ENCODE results near the gene ZNF268. TPM values are rescaled to one million over a fixed set of nuclear protein-coding genes. Genes with fewer than 3 reads are reported as not detected.

ZNF268 gene
- polyA plus RNA-seq, 1 of the 3 experiments (the other 2 are of a cell fraction), result 5.2 TPM

- no peaks in the 10 kb centered on the region for H3K9me2 ChIP-seq
- H3K9me3 ChIP-seq, result no peaks in the 10 kb centered on the region
- no peak for DNase-seq
- ChIA-PET POLR2A (no interaction called here), CTCF (no interaction called here)
- no peaks in the 10 kb centered on the region for H3F3A ChIP-seq (replicated peaks; ENCODE audit: insufficient read depth)
- no peaks in the 10 kb centered on the region for H3K79me2 ChIP-seq (ENCODE audit: insufficient read depth)
- no peak for TF ChIP-seq RCOR1 (IDR thresholded peaks at IDR 0.05; ENCODE audit: low read length)
- TF ChIP-seq GABPA (IDR thresholded peaks at IDR 0.05; ENCODE audit: low read depth), result no peak
- no peak for TF ChIP-seq GATA2 (CRISPR knock-in tag; IDR thresholded peaks at IDR 0.05)
- TF ChIP-seq, protein P1, sequence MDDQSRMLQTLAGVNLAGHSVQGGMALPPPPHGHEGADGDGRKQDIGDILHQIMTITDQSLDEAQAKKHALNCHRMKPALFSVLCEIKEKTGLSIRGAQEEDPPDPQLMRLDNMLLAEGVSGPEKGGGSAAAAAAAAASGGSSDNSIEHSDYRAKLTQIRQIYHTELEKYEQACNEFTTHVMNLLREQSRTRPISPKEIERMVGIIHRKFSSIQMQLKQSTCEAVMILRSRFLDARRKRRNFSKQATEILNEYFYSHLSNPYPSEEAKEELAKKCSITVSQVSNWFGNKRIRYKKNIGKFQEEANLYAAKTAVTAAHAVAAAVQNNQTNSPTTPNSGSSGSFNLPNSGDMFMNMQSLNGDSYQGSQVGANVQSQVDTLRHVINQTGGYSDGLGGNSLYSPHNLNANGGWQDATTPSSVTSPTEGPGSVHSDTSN (IDR thresholded peaks at IDR 0.05), result no peak
- TF ChIP-seq FOXM1 (IDR thresholded peaks at IDR 0.05; ENCODE audit: low read depth), result no peak
- TF ChIP-seq CHD2 (IDR thresholded peaks at IDR 0.05; ENCODE audit: low read length, partially characterized antibody), result no peak
- no peak for TF ChIP-seq RFX5 (IDR thresholded peaks at IDR 0.05; ENCODE audit: low read length)
- TF ChIP-seq SMC3 (IDR thresholded peaks at IDR 0.05; ENCODE audit: low read depth, low read length), result no peak
- TF ChIP-seq MEF2A (IDR thresholded peaks at IDR 0.05; ENCODE audit: borderline replicate concordance, low read depth), result no peak
- TF ChIP-seq POLR2AphosphoS5 (IDR thresholded peaks at IDR 0.05; ENCODE audit: low read depth, low read length), result no peak
- no peak for TF ChIP-seq SIN3A (IDR thresholded peaks at IDR 0.05; ENCODE audit: borderline replicate concordance, low read depth, low read length)
- TF ChIP-seq, protein P2, sequence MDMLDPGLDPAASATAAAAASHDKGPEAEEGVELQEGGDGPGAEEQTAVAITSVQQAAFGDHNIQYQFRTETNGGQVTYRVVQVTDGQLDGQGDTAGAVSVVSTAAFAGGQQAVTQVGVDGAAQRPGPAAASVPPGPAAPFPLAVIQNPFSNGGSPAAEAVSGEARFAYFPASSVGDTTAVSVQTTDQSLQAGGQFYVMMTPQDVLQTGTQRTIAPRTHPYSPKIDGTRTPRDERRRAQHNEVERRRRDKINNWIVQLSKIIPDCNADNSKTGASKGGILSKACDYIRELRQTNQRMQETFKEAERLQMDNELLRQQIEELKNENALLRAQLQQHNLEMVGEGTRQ (IDR thresholded peaks at IDR 0.05; ENCODE audit: borderline replicate concordance, low read depth, low read length), result no peak
- TF ChIP-seq, protein P3, sequence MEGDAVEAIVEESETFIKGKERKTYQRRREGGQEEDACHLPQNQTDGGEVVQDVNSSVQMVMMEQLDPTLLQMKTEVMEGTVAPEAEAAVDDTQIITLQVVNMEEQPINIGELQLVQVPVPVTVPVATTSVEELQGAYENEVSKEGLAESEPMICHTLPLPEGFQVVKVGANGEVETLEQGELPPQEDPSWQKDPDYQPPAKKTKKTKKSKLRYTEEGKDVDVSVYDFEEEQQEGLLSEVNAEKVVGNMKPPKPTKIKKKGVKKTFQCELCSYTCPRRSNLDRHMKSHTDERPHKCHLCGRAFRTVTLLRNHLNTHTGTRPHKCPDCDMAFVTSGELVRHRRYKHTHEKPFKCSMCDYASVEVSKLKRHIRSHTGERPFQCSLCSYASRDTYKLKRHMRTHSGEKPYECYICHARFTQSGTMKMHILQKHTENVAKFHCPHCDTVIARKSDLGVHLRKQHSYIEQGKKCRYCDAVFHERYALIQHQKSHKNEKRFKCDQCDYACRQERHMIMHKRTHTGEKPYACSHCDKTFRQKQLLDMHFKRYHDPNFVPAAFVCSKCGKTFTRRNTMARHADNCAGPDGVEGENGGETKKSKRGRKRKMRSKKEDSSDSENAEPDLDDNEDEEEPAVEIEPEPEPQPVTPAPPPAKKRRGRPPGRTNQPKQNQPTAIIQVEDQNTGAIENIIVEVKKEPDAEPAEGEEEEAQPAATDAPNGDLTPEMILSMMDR (IDR thresholded peaks at IDR 0.05), result no peak
- no peak for TF ChIP-seq TAF1 (IDR thresholded peaks at IDR 0.05; ENCODE audit: borderline replicate concordance, low read depth, low read length)
- no peak overlapping the region for H3K4me3 ChIP-seq (ENCODE audit: low read depth in 2 of 2, low read length in 1 of 2)
- H3K36me3 ChIP-seq (replicated peaks in 1 of 2; ENCODE audit: control insufficient read depth in 1 of 2, insufficient read depth in 2 of 2, low read length in 1 of 2), result no peaks in the 10 kb centered on the region
- H4K20me1 ChIP-seq (ENCODE audit: insufficient read depth), result no peaks in the 10 kb centered on the region
- no peak overlapping the region for H3K27ac ChIP-seq (ENCODE audit: low read depth in 2 of 2, low read length in 1 of 2)
- 14% methylated on average over 4 of the region's 6 CpGs for WGBS (ENCODE audit: low lambda C conversion rate)
- H3K9ac ChIP-seq, result no peak overlapping the region
- no peak overlapping the region for H3K4me2 ChIP-seq
- no peak overlapping the region for H2AFZ ChIP-seq (ENCODE audit: low read depth)
- no peaks in the 10 kb centered on the region for H3K27me3 ChIP-seq (ENCODE audit: insufficient read depth)
- H3K4me1 ChIP-seq (ENCODE audit: control insufficient read depth in 1 of 2, insufficient read depth in 2 of 2, low read depth in 1 of 2, low read length in 1 of 2), result no peaks in the 10 kb centered on the region
These were observed 39.2 kb downstream of the ZNF268 start for GRCh38 chr12:133220521-133220920.

DNA sequence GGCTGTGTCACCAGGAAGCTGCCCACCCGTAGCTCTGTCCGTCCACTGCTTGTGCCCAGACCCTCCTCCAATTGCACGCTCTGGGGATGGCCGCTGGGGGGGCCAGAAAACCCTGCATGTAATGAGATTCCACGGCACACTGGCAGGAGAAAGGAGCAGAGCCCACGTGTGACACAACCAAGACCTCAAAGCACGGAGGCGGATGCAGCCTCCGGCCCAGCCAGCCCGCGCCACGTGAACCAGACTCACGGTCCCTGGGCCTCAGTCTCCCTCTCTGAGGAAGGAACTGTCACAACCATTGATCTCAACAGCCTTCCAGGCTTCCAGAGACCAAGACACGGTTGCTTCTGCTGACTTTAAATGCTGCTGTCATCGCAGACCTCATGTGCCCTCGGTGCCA is 39.9 kb downstream of the ZNF268 start:
- POLR2A ChIA-PET, result no interaction called here
- no peaks in the 10 kb centered on the region for H3K9me3 ChIP-seq

More for the DNA sequence above, 39.9 kb downstream of the ZNF268 start:
- no peak overlapping the region for H3K4me2 ChIP-seq
- no peaks in the 10 kb centered on the region for H3K27me3 ChIP-seq (ENCODE audit: insufficient read depth)
- H3K9me2 ChIP-seq, result no peaks in the 10 kb centered on the region
- H4K20me1 ChIP-seq (ENCODE audit: insufficient read depth), result no peaks in the 10 kb centered on the region
- H2AFZ ChIP-seq (ENCODE audit: low read depth), result no peak overlapping the region
- no peaks in the 10 kb centered on the region for H3K79me2 ChIP-seq (ENCODE audit: insufficient read depth)
- H3K4me1 ChIP-seq (ENCODE audit: control insufficient read depth in 1 of 2, insufficient read depth in 2 of 2, low read depth in 1 of 2, low read length in 1 of 2), result no peaks in the 10 kb centered on the region
- H3F3A ChIP-seq (replicated peaks; ENCODE audit: insufficient read depth), result no peaks in the 10 kb centered on the region
- WGBS (ENCODE audit: low lambda C conversion rate), result 21% methylated on average over 12 of the region's 16 CpGs
- H3K4me3 ChIP-seq (ENCODE audit: low read depth in 2 of 2, low read length in 1 of 2), result no peak overlapping the region
- H3K9ac ChIP-seq, result no peak overlapping the region
- CTCF ChIA-PET, result no interaction called here
- no peaks in the 10 kb centered on the region for H3K36me3 ChIP-seq (replicated peaks in 1 of 2; ENCODE audit: control insufficient read depth in 1 of 2, insufficient read depth in 2 of 2, low read length in 1 of 2)
- no peak for DNase-seq
- no peak overlapping the region for H3K27ac ChIP-seq (ENCODE audit: low read depth in 2 of 2, low read length in 1 of 2)
- TF ChIP-seq MXI1 (IDR thresholded peaks at IDR 0.05; ENCODE audit: low read depth, low read length) (no peak), RAD21 (IDR thresholded peaks at IDR 0.05; ENCODE audit: low read length) (no peak), TEAD4 (IDR thresholded peaks at IDR 0.05; ENCODE audit: borderline replicate concordance, insufficient read depth) (no peak)

Measured in SK-N-SH (cell line).